Stimulated activated CD4-positive, alpha-beta T cell treated with anti-CD3 and anti-CD28 coated beads, Interleukin-1b, Interleukin-23, amount 100 ng/mL, for 1 hour (primary cell): ENCODE measurements around the gene RAB3C.

Experiments
- DNase-seq, 2 donors: peaks; one replicate each; pipeline ENCODE4 v3.0.0-alpha.2; 2020; ENCODE audit warnings: low read depth in 2 of 2

RAB3C gene

DNA sequence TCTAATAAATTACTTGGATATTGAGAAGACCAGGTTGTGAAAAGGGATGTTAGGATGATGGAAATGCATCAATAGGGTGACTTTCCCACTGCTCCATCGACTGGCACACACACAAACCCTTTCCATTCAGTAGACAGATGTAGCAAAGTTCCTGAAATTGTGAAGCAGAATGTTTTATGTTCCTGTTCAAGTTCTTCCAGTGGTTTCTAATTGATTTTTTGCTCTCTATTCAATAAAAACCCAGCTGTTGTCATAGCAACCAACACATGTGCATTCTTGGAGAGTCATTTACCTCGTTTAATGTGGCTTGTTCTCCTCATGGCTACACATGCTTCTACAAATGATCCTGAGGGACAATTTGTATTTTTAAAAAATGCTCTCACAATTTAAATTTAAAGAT, 244.6 kb downstream of the RAB3C start:
- DNase-seq = no peak

DNA sequence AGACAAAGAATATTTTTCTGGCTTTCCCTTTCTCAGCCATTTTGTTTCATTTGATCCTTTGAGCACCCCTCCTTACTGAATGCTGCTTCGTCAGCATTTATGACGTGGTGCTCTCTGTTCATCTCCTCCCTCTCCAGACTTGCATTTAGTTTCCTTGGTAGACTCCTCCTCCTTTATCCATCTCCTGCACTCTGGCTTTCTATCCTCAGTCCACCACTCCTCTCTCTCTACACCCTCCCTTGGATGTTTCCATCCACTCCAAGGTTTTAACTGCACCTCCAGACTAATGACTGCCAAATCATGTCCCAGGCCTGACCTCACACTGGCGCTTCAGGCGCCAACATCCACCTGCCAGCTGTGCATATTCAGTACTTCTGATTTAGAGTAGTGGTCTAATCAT, 245.4 kb downstream of the RAB3C start:
- no peak for DNase-seq

- DNase-seq = no peak
Observed at GRCh38 chr5:58834242-58835225, 251.7 kb downstream of the RAB3C start.

- no peak for DNase-seq
Observed at GRCh38 chr5:58836351-58836750, 253.5 kb downstream of the RAB3C start.

GRCh38 chr5:58838729-58839128, 255.9 kb downstream of the RAB3C start:
- DNase-seq = no peak

DNA sequence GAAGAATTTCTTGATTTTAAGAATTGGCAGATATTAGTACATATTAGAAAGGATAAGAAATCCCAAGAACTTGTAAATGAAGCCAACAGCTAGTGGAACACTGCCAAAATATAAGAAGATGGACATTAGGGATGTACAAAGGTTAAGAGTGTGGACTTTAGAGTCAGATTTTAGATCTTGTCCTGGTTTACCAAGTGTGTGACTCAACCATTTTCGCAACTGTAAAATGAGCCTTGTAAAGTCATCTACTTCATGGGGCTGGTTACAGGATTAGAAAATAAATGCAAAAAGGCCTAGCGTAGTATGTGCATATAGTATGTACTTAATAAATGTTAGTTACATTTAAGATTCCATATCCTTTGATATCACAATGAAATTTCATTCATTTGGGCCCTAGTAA, 260.0 kb downstream of the RAB3C start:
- DNase-seq = no peak

DNA sequence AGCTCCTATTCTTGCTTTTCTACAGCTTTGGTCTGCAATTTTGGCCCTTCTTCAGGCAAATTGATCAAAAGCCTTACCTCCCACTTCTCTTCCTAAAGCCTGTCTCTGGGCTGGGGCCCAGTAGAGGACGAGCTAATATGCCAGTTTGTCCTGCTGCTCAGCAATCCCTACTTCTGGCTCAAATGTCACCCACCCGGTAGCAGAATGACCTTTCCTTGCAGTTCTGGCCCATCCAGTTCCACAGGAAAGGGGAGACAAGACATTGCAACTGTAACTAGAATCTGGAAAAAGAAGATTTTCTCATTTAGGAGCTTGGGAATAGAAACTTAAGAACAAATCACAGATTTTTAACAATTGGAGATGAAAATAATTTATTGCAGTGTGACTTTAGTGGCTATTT, 261.5 kb downstream of the RAB3C start:
- no peak for DNase-seq

- DNase-seq = no peak
Observed at GRCh38 chr5:58847041-58847440, 264.2 kb downstream of the RAB3C start.

- DNase-seq = no peak
Observed at GRCh38 chr5:58849223-58849622, 266.3 kb downstream of the RAB3C start.

DNA sequence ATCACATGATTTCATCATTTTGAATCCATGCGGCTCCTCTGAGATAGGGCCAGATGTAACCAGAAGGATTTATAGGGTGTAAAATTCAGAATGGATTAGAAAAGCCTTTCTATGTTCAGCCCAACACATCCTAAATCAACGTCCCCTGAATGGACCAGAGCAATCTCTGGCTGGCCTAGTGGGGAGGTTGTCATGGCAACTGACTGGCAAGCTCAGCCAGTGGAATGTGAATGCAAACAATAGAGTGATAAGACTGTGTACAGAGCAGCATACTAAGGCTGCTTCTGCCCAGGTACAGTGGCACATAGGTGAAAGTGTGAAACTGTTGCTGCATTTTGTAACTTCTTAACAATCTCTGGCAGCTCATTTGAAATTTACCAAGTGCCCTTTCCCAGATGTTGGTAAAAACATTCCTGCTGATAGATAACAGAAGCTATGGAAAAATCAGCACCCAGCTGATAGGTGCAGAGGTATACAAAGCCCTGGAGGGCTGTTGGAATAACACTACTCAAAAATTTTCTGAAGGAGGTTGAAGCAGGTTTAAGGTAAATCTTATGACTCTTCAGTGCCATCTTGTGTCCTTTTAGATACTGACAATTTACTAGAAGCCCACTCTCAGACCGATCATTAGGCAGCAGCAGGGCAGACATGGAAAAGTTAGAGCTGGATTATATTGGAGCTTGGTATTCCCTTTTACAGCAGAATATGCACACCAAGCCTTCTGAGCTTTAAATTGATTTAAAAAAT, 267.2 kb downstream of the RAB3C start:
- no peak for DNase-seq

DNA sequence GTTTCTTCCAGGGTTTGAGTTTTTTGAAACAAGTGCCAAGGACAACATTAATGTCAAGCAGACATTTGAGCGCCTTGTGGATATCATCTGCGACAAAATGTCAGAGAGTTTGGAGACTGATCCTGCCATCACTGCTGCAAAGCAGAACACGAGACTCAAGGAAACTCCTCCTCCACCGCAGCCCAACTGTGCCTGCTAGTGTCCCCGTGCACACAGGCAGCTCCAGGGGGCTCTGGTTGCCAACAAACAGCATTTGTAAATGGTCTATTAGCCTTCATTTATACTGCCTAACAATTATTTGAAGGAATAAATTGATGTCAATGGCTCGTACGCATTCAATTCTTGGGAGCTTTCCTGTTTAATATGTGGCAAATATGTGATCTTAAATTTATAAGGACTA, 268.3 kb downstream of the RAB3C start:
- DNase-seq = no peak

- no peak for DNase-seq
Observed at GRCh38 chr5:58851571-58851970, 268.7 kb downstream of the RAB3C start.

- no peak for DNase-seq
Observed at GRCh38 chr5:58852566-58852965, 269.7 kb downstream of the RAB3C start.

GRCh38 chr5:58854441-58854840, 271.6 kb downstream of the RAB3C start:
- DNase-seq = no peak

- DNase-seq = no peak
Observed at GRCh38 chr5:58855851-58856739, 273.2 kb downstream of the RAB3C start.

GRCh38 chr5:58857609-58858008, 274.7 kb downstream of the RAB3C start:
- DNase-seq = no peak

DNA sequence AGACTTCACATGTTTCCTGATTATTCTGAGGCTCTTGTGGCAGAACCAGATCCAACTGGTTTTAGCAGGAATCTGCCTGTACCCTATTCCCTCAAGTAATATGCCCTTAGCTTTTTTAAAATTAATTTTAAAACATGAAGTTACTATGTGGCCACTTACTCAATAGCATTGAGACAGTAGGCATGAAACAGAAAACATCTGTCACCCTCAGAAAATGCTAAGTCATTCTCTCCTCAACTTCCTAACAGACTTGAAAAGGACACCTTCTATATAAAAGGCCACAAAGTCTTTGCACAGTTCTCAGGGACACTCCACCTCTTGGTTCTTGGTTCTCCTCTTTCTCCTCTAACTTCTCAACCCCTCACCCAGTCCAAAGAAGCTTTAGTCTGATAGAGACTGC, 277.8 kb downstream of the RAB3C start:
- DNase-seq = no peak

DNA sequence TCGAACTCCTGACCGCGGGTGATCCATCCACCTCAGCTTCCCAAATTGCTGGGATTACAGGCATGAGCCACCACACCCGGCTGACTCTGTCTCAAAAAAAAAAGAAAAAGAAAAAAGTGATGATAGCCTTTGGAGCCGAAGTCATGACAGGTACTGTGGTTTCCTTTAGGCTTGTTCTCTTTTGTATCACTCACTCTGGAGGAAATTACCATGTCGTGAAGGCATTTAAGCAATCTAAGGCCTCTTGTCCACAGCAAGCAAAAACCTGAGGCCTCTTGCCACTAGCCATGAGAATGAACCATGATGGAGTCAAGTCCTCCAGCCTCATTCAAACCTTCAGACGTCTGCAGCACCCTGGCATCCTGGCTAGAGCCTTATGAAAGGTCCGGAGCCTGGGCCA, 286.1 kb downstream of the RAB3C start:
- no peak for DNase-seq

GRCh38 chr5:58871648-58872242, 288.9 kb downstream of the RAB3C start:
- no peak for DNase-seq

GRCh38 chr5:58872670-58873273, 289.9 kb downstream of the RAB3C start:
- no peak for DNase-seq

- no peak for DNase-seq
Observed at GRCh38 chr5:58875599-58875998, 292.7 kb downstream of the RAB3C start.
